PFSK-1 (cell line): ENCODE data around the gene NF2.

ENCODE experiments used
- POLR2AphosphoS5 ChIP-seq: IDR thresholded peaks from 2 replicates; pipeline ENCODE4 v1.6.1; 2012; ENCODE audit warnings: low read depth, mild to moderate bottlenecking, control low read depth, low read length, moderate library complexity
- SIN3A ChIP-seq: IDR thresholded peaks from 2 replicates; pipeline ENCODE4 v1.6.1; 2012; ENCODE audit warnings: mild to moderate bottlenecking, low read length, moderate library complexity, borderline replicate concordance; ENCODE audit not compliant: insufficient read depth
- TAF1 ChIP-seq: IDR thresholded peaks from 2 replicates; pipeline ENCODE4 v1.6.1; 2012; ENCODE audit warnings: low read length, control low read depth, borderline replicate concordance; ENCODE audit not compliant: insufficient read depth

GRCh38 chr22:29642694-29643093 is 39.3 kb downstream of the NF2 start:
- TF ChIP-seq SIN3A: no peak
- no peak for TF ChIP-seq POLR2AphosphoS5
- TF ChIP-seq TAF1: no peak
